CD4-positive, alpha-beta memory T cell (primary cell): ENCODE data around the gene TUBGCP6. TPM values are rescaled to one million over a fixed set of nuclear protein-coding genes. Genes with fewer than 3 reads are reported as not detected.
"Not testable (repeated sequence)": the region's sequence is repeated elsewhere in the genome, so short reads cannot be mapped to it uniquely, and the experiment has no call there.

Experiments
- CTCF ChIA-PET: fragments of 350-600 bp; sonication (Branson Sonifier 250); formaldehyde crosslinking; loops from one replicate; lab custom pipeline; 2021; ENCODE audit warnings: inconsistent platforms; ENCODE audit not compliant: partially characterized antibody; lab: Charles Lee
- POLR2A ChIA-PET: fragments of 350-600 bp; sonication (Branson Sonifier 250); formaldehyde crosslinking; loops from one replicate; lab custom pipeline; 2021; ENCODE audit not compliant: partially characterized antibody; lab: Charles Lee
- DNase-seq, 5 donors: peaks; one replicate each; pipeline versions ENCODE4 v3.0.0 to v3.0.0-alpha.2; 2020 to 2022; ENCODE audit warnings: mixed read lengths in 1 of 5
- H3K27ac ChIP-seq: one replicate; pipeline ENCODE4 v1.7.0; 2013; ENCODE audit warnings: low read depth, low read length
- H3K27me3 ChIP-seq: 2 replicates; pipeline ENCODE4 v1.7.0; 2013; ENCODE audit warnings: mild to moderate bottlenecking, low read length, moderate library complexity; ENCODE audit not compliant: insufficient read depth
- H3K36me3 ChIP-seq: 2 replicates; pipeline ENCODE4 v1.7.0; 2013; ENCODE audit warnings: mild to moderate bottlenecking, low read length, moderate library complexity; ENCODE audit not compliant: insufficient read depth
- H3K4me1 ChIP-seq: 2 replicates; pipeline ENCODE4 v1.7.0; 2013; ENCODE audit warnings: mild to moderate bottlenecking, low read length, moderate library complexity; ENCODE audit not compliant: insufficient read depth
- H3K4me3 ChIP-seq, 2 donors: one replicate each; pipeline ENCODE4 v1.7.0; 2013; ENCODE audit warnings: low read length in 2 of 2, mild to moderate bottlenecking in 1 of 2
- H3K9me3 ChIP-seq, 2 donors: one replicate each; pipeline ENCODE4 v1.7.0; 2013; ENCODE audit warnings: low read length in 2 of 2, control low read depth in 1 of 2; ENCODE audit not compliant: control insufficient read depth in 1 of 2
- H3K27ac Mint-ChIP-seq, 7 donors: one replicate each; pipeline ENCODE4 v1.8.0; 2020 to 2021; ENCODE audit warnings: mixed read lengths in 7 of 7, mild to moderate bottlenecking in 6 of 7, inconsistent platforms in 3 of 7, moderate library complexity in 3 of 7
- H3K27me3 Mint-ChIP-seq, 2 donors: one replicate each; pipeline ENCODE4 v1.8.0; 2020 to 2021; ENCODE audit warnings: mixed read lengths in 2 of 2
- H3K36me3 Mint-ChIP-seq, 2 donors: one replicate each; pipeline ENCODE4 v1.8.0; 2020 to 2021; ENCODE audit warnings: mixed read lengths in 2 of 2, inconsistent platforms in 1 of 2, mild to moderate bottlenecking in 1 of 2
- H3K4me1 Mint-ChIP-seq, 4 donors: one replicate each; pipeline ENCODE4 v1.8.0; 2020 to 2021; ENCODE audit warnings: mixed read lengths in 4 of 4, mild to moderate bottlenecking in 1 of 4
- H3K4me3 Mint-ChIP-seq, 8 donors: one replicate each; pipeline ENCODE4 v1.8.0; 2020 to 2021; ENCODE audit warnings: mixed read lengths in 8 of 8, mild to moderate bottlenecking in 7 of 8, moderate library complexity in 6 of 8, inconsistent platforms in 3 of 8
- H3K9me3 Mint-ChIP-seq, 8 donors: one replicate each; pipeline ENCODE4 v1.8.0; 2020 to 2021; ENCODE audit warnings: mixed read lengths in 8 of 8, mild to moderate bottlenecking in 5 of 8, inconsistent platforms in 3 of 8, moderate library complexity in 1 of 8
- intact Hi-C: fragments of 100-400 bp; cut with micrococcal nuclease; formaldehyde crosslinking; loops from one replicate; pipeline ENCODE4 v1.15.1; 2023
- polyA plus RNA-seq, 2 donors: library from polyadenylated mRNA; unstranded; fragments of 300-500 nt; fragmentation: Illumina TruSeq; gene quantifications; one replicate each; pipeline ENCODE4 v1.2.3, GENCODE V29; 2021
- total RNA-seq, 2 experiments: library from RNA; stranded (reverse); gene quantifications; one replicate each; pipeline ENCODE4 v1.2.3, GENCODE V29; 2021

Gene TUBGCP6
- total and polyA plus RNA-seq, 4 experiments from 2014 or later = 16.5 to 133 (median 76.2) TPM

DNA sequence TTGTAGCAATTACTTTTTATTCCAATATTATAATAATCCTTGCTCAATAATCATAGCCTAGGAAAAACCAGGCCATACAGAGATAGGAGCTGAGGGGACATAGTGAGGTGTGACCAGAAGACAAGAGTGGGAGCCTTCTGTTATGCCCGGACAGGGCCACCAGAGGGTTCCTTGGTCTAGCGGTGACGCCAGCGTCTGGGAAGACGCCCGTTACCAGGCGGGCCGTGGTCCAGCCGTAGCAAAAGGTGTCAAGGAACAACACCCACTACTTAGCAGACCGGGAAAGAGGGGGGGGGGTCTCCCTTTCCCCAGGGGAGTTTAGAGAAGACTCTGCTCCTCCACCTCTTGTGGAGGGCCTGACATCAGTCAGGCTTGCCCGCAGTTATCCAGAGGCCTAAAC, 28.5 kb upstream of the TUBGCP6 start:
- not testable (repeated sequence) for H3K27me3 ChIP-seq, H3K9me3 ChIP-seq, H3K27me3 Mint-ChIP-seq, H3K4me3 Mint-ChIP-seq, H3K36me3 Mint-ChIP-seq, H3K36me3 ChIP-seq, H3K27ac ChIP-seq, H3K9me3 Mint-ChIP-seq, DNase-seq, H3K4me3 ChIP-seq
- intact Hi-C loops = loop anchor here (5.0 kb wide), 1 partner anchor 224 kb away; no protein-coding TSS in a partner anchor
- ChIA-PET POLR2A (interaction anchor here (1.9 to 2.8 kb wide), 2 partner anchors 22 to 55 kb away, joined by 4 to 10 read pairs; partner anchors contain the start of gene HDAC10), CTCF (interaction anchor here (1.0 to 2.5 kb wide), 6 partner anchors 22 to 252 kb away, joined by 3 to 10 read pairs (median 6); partner anchors contain the start of genes HDAC10 and SCO2)
- H3K4me1 Mint-ChIP-seq = peaks cover 1 to 20% (median 8%) of the 10 kb centered on the region in 4 donors
- peak overlapping the region in 1 of 7 donors; percentile 72 for H3K27ac Mint-ChIP-seq
- H3K4me1 ChIP-seq = peaks cover 24% of the 10 kb centered on the region

DNA sequence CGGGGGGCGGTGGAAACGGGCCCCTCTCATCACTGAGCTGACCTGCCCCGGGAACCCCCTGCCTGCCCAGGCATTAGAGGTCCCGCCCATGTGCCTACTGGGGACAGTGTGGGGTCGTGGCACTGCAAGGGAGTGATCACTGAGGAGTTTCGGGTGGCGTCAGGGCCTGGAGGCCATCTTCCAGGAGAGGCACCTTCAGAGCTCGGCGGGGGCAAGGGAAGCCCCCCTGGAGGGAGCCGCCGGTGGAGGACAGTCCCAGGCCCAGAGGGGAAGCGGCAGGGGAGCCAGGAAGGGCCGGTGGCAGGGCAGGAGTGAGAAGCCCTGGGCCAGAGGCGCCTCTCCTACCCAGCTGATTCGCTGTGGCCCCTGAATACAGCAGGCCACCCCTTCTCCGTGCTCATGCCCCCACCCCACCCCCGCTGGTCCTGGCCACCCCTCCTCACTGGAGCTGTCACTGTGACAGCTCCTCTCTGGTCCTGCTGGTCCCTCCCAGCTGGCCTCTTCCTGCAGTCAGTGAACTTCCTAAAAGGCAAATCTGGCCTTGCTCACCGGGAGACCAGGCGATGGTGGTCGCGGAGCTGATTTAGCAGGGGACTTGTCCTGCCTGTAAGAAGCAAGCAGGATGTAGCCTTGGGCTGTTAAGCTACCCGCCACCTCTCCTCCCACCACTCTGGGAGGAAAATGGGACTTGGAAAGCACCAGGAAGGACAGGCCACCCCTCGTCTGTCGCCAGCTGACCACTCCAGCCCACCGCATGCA, 27.4 kb upstream of the TUBGCP6 start:
- DNase-seq = no peak
- ChIA-PET CTCF (interaction anchor here (0.8 to 2.5 kb wide), 11 partner anchors 19 to 253 kb away, joined by 3 to 11 read pairs (median 4); partner anchors contain the start of genes DENND6B, HDAC10, LMF2 and NCAPH2), POLR2A (interaction anchor here (0.6 to 2.8 kb wide), 6 partner anchors 21 to 347 kb away, joined by 3 to 10 read pairs (median 4); partner anchors contain the start of genes HDAC10 and TUBGCP6)
- no peaks in the 10 kb centered on the region for H3K27me3 Mint-ChIP-seq
- intact Hi-C loops = loop anchor here (5.0 kb wide), 1 partner anchor 225 kb away; no protein-coding TSS in a partner anchor
- Histone ChIP-seq H3K27me3 (no peaks in the 10 kb centered on the region), H3K4me1 (peaks cover 30% of the 10 kb centered on the region), H3K36me3 (no peaks in the 10 kb centered on the region), H3K27ac (no peak overlapping the region), H3K4me3 (no peak overlapping the region), H3K9me3 (no peaks in the 10 kb centered on the region)
- peaks cover 1 to 24% (median 10%) of the 10 kb centered on the region in 4 donors for H3K4me1 Mint-ChIP-seq
- H3K9me3 Mint-ChIP-seq = no peaks in the 10 kb centered on the region
- peak overlapping the region in 3 of 8 donors; percentile 7 to 54 (median 25) for H3K4me3 Mint-ChIP-seq
- H3K27ac Mint-ChIP-seq = no peak overlapping the region
- H3K36me3 Mint-ChIP-seq = no peaks in the 10 kb centered on the region

DNA sequence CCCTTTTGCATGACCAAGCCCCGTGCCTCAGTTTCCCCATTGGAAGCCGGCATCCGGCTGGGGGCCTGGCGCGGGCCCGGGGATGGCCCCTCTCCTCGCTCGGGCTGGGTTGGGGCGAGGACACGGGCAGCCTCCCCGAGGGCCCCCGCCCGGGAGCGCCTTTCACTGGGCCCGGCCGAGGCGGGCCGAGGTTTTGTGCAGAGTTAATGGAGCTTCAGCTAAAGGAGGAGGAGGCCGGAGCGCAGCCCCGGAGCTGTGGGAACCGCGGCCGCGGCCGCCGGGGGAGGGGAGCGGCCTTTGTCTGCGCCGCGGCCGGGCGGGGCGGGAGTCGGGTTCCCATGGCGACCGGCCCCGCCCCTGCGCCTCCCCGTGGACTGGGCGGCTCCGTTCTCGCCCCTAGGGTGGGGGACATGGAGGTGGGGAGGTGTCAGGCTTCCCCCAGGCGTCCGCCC, 26.7 kb upstream of the TUBGCP6 start:
- H3K9me3 ChIP-seq = no peaks in the 10 kb centered on the region
- peaks cover 1 to 24% (median 10%) of the 10 kb centered on the region in 4 donors for H3K4me1 Mint-ChIP-seq
- no peaks in the 10 kb centered on the region for H3K27me3 Mint-ChIP-seq
- ChIA-PET POLR2A (interaction anchor here (0.6 to 4.6 kb wide), 6 partner anchors 20 to 348 kb away, joined by 3 to 26 read pairs (median 4); partner anchors contain the start of genes HDAC10 and TUBGCP6), CTCF (interaction anchor here (1.1 to 2.5 kb wide), 4 partner anchors 19 to 56 kb away, joined by 3 to 11 read pairs (median 6); partner anchors contain the start of genes DENND6B and HDAC10)
- peaks cover 30% of the 10 kb centered on the region for H3K4me1 ChIP-seq
- no peaks in the 10 kb centered on the region for H3K27me3 ChIP-seq
- intact Hi-C loops = loop anchor here (2.0 to 5.0 kb wide), 4 partner anchors 27 to 349 kb away; partner anchors contain the start of genes DENND6B and TUBGCP6
- no peak overlapping the region for H3K27ac ChIP-seq
- H3K4me3 Mint-ChIP-seq = peak overlapping the region in 2 of 8 donors; percentile 51 to 72
- H3K9me3 Mint-ChIP-seq = no peaks in the 10 kb centered on the region
- H3K27ac Mint-ChIP-seq = peak overlapping the region in 1 of 7 donors; percentile 61
- peak in 3 of 5 donors; percentile 35 to 50 (median 42) for DNase-seq
- H3K36me3 Mint-ChIP-seq = no peaks in the 10 kb centered on the region
- no peaks in the 10 kb centered on the region for H3K36me3 ChIP-seq
- peak overlapping the region; percentile 12 to 64 for H3K4me3 ChIP-seq

DNA sequence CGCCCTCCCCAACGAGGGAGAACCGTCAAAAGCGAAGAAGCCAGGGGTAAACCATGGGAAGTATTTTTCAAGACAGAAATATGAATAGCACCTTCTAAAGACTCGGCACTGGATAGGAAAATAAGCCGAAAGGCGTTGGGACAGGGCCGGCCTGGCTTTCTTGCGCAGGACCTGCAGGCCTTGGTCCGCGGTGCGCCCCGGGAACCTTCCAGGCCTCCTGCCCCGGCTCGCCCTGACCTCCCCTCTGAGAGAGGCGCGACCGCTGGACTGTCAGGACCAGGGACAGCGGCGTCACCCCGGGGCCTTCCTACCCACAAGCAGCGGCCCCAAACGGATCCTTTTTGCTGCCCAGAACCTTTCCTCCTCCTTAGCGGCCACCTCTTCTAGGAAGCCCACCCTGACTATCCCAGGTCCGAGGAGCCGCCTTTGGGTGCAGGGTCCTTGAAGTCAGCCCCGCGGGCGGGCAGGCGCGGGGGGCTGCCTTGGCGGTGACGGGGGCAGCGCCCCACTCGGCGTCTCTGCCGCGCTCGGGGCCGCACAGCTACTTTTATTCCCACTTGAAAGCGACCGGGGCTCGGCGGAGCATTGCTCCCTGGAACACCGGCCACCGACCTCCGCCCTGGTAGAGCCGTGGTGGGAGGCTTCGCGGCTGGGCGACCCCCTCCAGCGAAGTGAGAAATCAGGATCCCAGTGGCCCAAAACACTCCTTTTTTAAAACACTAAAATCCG, 26.0 kb upstream of the TUBGCP6 start:
- H3K9me3 ChIP-seq = no peaks in the 10 kb centered on the region
- CTCF ChIA-PET = interaction anchor here (1.4 to 2.5 kb wide), 3 partner anchors 19 to 57 kb away, joined by 3 to 11 read pairs (median 10); partner anchors contain the start of genes DENND6B and HDAC10
- POLR2A ChIA-PET = interaction anchor here (1.1 to 4.6 kb wide), 4 partner anchors 20 to 351 kb away, joined by 4 to 26 read pairs (median 6); partner anchors contain the start of genes HDAC10 and TUBGCP6
- Mint-ChIP-seq H3K27ac (peak overlapping the region in 4 of 7 donors; percentile 19 to 76 (median 70)), H3K27me3 (no peaks in the 10 kb centered on the region), H3K9me3 (no peaks in the 10 kb centered on the region), H3K4me3 (peak overlapping the region; percentile 61 to 83 (median 74)), H3K36me3 (no peaks in the 10 kb centered on the region), H3K4me1 (peaks cover 1 to 24% (median 10%) of the 10 kb centered on the region in 4 donors)
- H3K4me1 ChIP-seq = peaks cover 30% of the 10 kb centered on the region
- no peaks in the 10 kb centered on the region for H3K27me3 ChIP-seq
- intact Hi-C loops = loop anchor here (1.0 to 5.0 kb wide), 5 partner anchors 19 to 350 kb away; partner anchors contain the start of genes DENND6B and TUBGCP6
- peak overlapping the region; percentile 42 to 64 for H3K4me3 ChIP-seq
- no peaks in the 10 kb centered on the region for H3K36me3 ChIP-seq
- peak; percentile 70 to 78 (median 75) for DNase-seq
- H3K27ac ChIP-seq = peak overlapping the region; percentile 33

DNA sequence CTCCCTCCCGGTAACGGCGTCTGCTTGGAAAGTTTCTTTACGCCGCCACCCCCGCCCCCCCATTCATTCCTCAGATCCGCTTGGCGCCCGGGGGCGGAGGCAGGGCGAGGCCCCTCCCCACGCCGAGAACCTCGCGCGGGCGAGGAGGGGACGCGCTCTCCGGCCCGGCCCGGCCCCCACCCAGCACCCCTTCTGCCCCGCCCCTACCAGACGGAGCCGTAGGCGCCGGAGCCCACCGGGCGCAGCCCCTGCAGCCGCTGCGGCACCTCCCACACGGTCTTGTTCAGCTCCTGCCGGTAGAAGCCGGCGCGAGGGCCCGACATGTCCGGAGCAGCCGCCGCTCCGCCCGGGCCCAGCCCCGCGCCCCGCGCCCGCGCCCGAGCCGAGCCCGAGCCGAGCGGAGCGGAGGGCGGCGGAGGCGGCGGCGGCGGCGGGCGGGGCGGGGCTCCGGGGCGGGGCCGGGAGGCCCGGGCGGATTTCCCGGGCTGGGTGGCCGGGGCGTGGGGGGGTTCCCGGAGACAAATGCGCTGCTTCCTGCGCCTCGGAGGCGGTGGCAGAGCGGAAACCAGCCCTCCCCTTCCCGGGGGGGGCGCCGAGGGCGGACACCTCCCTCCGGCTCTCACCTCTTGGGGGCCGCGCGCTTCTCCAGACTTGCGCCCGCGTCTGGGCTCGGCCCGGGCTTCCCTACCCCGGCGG, 25.3 kb upstream of the TUBGCP6 start, which contains the start of gene MAPK11:
TSS of gene MAPK11 (minus strand) at position 411 of the 696 bp plus-strand sequence. CDS start at position 323, 88 bp downstream.
- no peaks in the 10 kb centered on the region for H3K9me3 ChIP-seq
- ChIA-PET CTCF (no interaction called here), POLR2A (interaction anchor here (0.6 to 4.6 kb wide), 5 partner anchors 19 to 351 kb away, joined by 3 to 26 read pairs (median 4); partner anchors contain the start of genes HDAC10 and TUBGCP6)
- intact Hi-C loops = loop anchor here (1.0 to 5.0 kb wide), 5 partner anchors 18 to 351 kb away; partner anchors contain the start of genes DENND6B and TUBGCP6
- H3K4me1 Mint-ChIP-seq = peaks cover 1 to 24% (median 10%) of the 10 kb centered on the region in 4 donors
- no peaks in the 10 kb centered on the region for H3K36me3 ChIP-seq
- peaks cover 30% of the 10 kb centered on the region for H3K4me1 ChIP-seq
- H3K36me3 Mint-ChIP-seq = no peaks in the 10 kb centered on the region
- no peaks in the 10 kb centered on the region for H3K9me3 Mint-ChIP-seq
- H3K27ac Mint-ChIP-seq = peak within 1 kb of the TSS in 4 of 7 donors; percentile 19 to 76 (median 70)
- peak within 1 kb of the TSS; percentile 33 for H3K27ac ChIP-seq
- H3K4me3 ChIP-seq = peak within 1 kb of the TSS; percentile 42 to 64
- H3K27me3 Mint-ChIP-seq = peaks cover 0 to 2% of the 10 kb centered on the region in 2 donors
- H3K4me3 Mint-ChIP-seq = peak within 1 kb of the TSS; percentile 64 to 83 (median 74)
- DNase-seq = peak in 4 of 5 donors; percentile 75 to 80 (median 78)
- H3K27me3 ChIP-seq = no peaks in the 10 kb centered on the region

DNA sequence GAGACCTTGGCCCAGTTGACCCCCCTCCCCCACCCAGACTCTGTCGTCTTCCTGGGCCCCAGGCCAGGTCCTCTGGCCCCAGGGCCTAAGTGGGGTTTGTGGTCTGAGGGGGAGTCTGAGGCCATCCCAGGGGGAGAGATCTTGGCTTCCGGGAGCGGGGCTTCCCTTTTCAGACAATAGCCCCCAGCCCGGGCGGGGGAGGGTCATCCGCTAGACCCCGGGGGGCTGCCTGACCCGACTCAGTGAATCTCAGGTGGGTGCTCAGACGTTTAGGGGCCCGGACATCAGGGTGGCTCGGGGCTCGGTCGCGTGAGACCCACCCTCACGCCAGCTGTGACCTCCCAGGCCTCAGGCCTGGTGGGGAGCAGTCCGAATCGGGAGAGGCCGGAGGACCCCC, 24.7 kb upstream of the TUBGCP6 start:
- Mint-ChIP-seq H3K4me1 (peaks cover 1 to 24% (median 10%) of the 10 kb centered on the region in 4 donors), H3K4me3 (peak overlapping the region in 7 of 8 donors; percentile 43 to 72 (median 64)), H3K9me3 (no peaks in the 10 kb centered on the region), H3K27ac (no peak overlapping the region), H3K27me3 (peaks cover 0 to 3% of the 10 kb centered on the region in 2 donors), H3K36me3 (no peaks in the 10 kb centered on the region)
- no peaks in the 10 kb centered on the region for H3K36me3 ChIP-seq
- POLR2A ChIA-PET = interaction anchor here (0.6 to 4.6 kb wide), 5 partner anchors 18 to 352 kb away, joined by 3 to 26 read pairs (median 4); partner anchors contain the start of genes HDAC10 and TUBGCP6
- H3K9me3 ChIP-seq = no peaks in the 10 kb centered on the region
- H3K4me1 ChIP-seq = peaks cover 30% of the 10 kb centered on the region
- peak overlapping the region; percentile 9 for H3K27ac ChIP-seq
- H3K4me3 ChIP-seq = no peak overlapping the region
- CTCF ChIA-PET = no interaction called here
- intact Hi-C loops = no loop called here
- no peak for DNase-seq
- no peaks in the 10 kb centered on the region for H3K27me3 ChIP-seq
